SK-N-SH treated with all-trans-retinoic acid at 6 μM for 48 hours (cell line): ENCODE data around the gene VCL.

ENCODE experiments used
- ATAC-seq: fragments of 200-7000 bp; cut with Tn5 transposase; 3 replicates; pipeline ENCODE4 v1.9.1; 2020; ENCODE audit warnings: mild to moderate bottlenecking, moderate library complexity
- BACH2 ChIP-seq: fragments of 250-450 bp; sonication (Bioruptor Pico); IDR thresholded peaks from 2 replicates; pipeline ENCODE4 v1.9.0; 2021; ENCODE audit warnings: mild to moderate bottlenecking, borderline replicate concordance
- CSDC2 ChIP-seq: fragments of 250-450 bp; sonication (Bioruptor Pico); IDR thresholded peaks from 2 replicates; pipeline ENCODE4 v1.5.0; 2020; ENCODE audit warnings: mild to moderate bottlenecking, moderate library complexity
- ESRRG ChIP-seq: fragments of 250-450 bp; sonication (Bioruptor Pico); IDR thresholded peaks from 2 replicates; pipeline ENCODE4 v1.6.1; 2021; ENCODE audit warnings: mild to moderate bottlenecking
- GLIS3 ChIP-seq: fragments of 250-450 bp; sonication (Bioruptor Pico); IDR thresholded peaks from 2 replicates; pipeline ENCODE4 v1.5.0; 2020; ENCODE audit warnings: mild to moderate bottlenecking, moderate library complexity
- ISL1 ChIP-seq: fragments of 250-450 bp; sonication (Bioruptor Pico); IDR thresholded peaks from 2 replicates; pipeline ENCODE4 v2.1.2; 2022; ENCODE audit warnings: mild to moderate bottlenecking, moderate library complexity
- OSR1 ChIP-seq: fragments of 250-450 bp; sonication (Bioruptor Pico); IDR thresholded peaks from 2 replicates; pipeline ENCODE4 v1.8.0; 2022; ENCODE audit warnings: moderate library complexity, mild to moderate bottlenecking, inconsistent platforms
- PATZ1 ChIP-seq: fragments of 250-450 bp; sonication (Bioruptor Pico); IDR thresholded peaks from 2 replicates; pipeline ENCODE4 v1.8.0; 2020; ENCODE audit warnings: mild to moderate bottlenecking, moderate library complexity, borderline replicate concordance
- PPARA ChIP-seq: fragments of 250-450 bp; sonication (Bioruptor Pico); IDR thresholded peaks from 2 replicates; pipeline ENCODE4 v1.5.0; 2020; ENCODE audit warnings: mild to moderate bottlenecking, borderline replicate concordance
- RARB ChIP-seq: fragments of 250-450 bp; sonication (Bioruptor Pico); IDR thresholded peaks from 2 replicates; pipeline ENCODE4 v1.8.0; 2021; ENCODE audit warnings: mild to moderate bottlenecking, moderate library complexity
- SNAI2 ChIP-seq: fragments of 250-450 bp; sonication (Bioruptor Pico); IDR thresholded peaks from 2 replicates; pipeline ENCODE4 v1.5.0; 2020; ENCODE audit warnings: mild to moderate bottlenecking, moderate library complexity
- TCF4 ChIP-seq: fragments of 250-450 bp; sonication (Bioruptor Pico); IDR thresholded peaks from 2 replicates; pipeline ENCODE4 v1.8.0; 2021; ENCODE audit warnings: mild to moderate bottlenecking, moderate library complexity, borderline replicate concordance
- TOX ChIP-seq: fragments of 250-450 bp; sonication (Bioruptor Pico); IDR thresholded peaks from 2 replicates; pipeline ENCODE4 v1.8.0; 2021; ENCODE audit warnings: mild to moderate bottlenecking, moderate library complexity, borderline replicate concordance
- ZFP3 ChIP-seq: fragments of 250-450 bp; sonication (Bioruptor Pico); IDR thresholded peaks from 2 replicates; pipeline ENCODE4 v1.5.0; 2020; ENCODE audit warnings: mild to moderate bottlenecking, moderate library complexity
- ZFP30 ChIP-seq: fragments of 450-650 bp; formaldehyde crosslinking; IDR thresholded peaks from 2 replicates; pipeline ENCODE4 v1.5.0; 2022; ENCODE audit warnings: mild to moderate bottlenecking, moderate library complexity
- ZNF565 ChIP-seq: fragments of 450-650 bp; formaldehyde crosslinking; conservative IDR thresholded peaks from 2 replicates; pipeline ENCODE4 v1.5.0; 2020; ENCODE audit warnings: low read depth, mild to moderate bottlenecking, moderate library complexity
- ZNF70 ChIP-seq: fragments of 450-650 bp; formaldehyde crosslinking; IDR thresholded peaks from 2 replicates; pipeline ENCODE4 v1.5.0; 2020; ENCODE audit warnings: mild to moderate bottlenecking, moderate library complexity
- TF ChIP-seq, protein P1 (sequence below): fragments of 250-450 bp; sonication (Bioruptor Pico); IDR thresholded peaks from 2 replicates; pipeline ENCODE4 v1.8.0; 2021; ENCODE audit warnings: low read depth, mild to moderate bottlenecking, moderate library complexity, borderline replicate concordance
- TF ChIP-seq, protein P2 (sequence below): fragments of 250-450 bp; sonication (Bioruptor Pico); IDR thresholded peaks from 2 replicates; pipeline ENCODE4 v1.5.1; 2020; ENCODE audit warnings: low read depth, mild to moderate bottlenecking, moderate library complexity
- TF ChIP-seq, protein P3 (sequence below): fragments of 250-450 bp; sonication (Bioruptor Pico); IDR thresholded peaks from 2 replicates; pipeline ENCODE4 v1.5.1; 2021; ENCODE audit warnings: mild to moderate bottlenecking, moderate library complexity

Gene VCL

GRCh38 chr10:74081941-74082718, 84.2 kb downstream of the VCL start:
- TF ChIP-seq BACH2: no peak
- TF ChIP-seq CSDC2 (CRISPR knock-in tag): no peak
- TF ChIP-seq, protein P1, sequence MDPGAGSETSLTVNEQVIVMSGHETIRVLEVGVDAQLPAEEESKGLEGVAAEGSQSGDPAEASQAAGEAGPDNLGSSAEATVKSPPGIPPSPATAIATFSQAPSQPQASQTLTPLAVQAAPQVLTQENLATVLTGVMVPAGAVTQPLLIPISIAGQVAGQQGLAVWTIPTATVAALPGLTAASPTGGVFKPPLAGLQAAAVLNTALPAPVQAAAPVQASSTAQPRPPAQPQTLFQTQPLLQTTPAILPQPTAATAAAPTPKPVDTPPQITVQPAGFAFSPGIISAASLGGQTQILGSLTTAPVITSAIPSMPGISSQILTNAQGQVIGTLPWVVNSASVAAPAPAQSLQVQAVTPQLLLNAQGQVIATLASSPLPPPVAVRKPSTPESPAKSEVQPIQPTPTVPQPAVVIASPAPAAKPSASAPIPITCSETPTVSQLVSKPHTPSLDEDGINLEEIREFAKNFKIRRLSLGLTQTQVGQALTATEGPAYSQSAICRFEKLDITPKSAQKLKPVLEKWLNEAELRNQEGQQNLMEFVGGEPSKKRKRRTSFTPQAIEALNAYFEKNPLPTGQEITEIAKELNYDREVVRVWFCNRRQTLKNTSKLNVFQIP (CRISPR knock-in tag): no peak
- no peak for TF ChIP-seq TCF4 (CRISPR knock-in tag)
- no peak for TF ChIP-seq ZFP3
- no peak for TF ChIP-seq SNAI2 (CRISPR knock-in tag)
- TF ChIP-seq PATZ1 (CRISPR knock-in tag): no peak
- TF ChIP-seq, protein P2, sequence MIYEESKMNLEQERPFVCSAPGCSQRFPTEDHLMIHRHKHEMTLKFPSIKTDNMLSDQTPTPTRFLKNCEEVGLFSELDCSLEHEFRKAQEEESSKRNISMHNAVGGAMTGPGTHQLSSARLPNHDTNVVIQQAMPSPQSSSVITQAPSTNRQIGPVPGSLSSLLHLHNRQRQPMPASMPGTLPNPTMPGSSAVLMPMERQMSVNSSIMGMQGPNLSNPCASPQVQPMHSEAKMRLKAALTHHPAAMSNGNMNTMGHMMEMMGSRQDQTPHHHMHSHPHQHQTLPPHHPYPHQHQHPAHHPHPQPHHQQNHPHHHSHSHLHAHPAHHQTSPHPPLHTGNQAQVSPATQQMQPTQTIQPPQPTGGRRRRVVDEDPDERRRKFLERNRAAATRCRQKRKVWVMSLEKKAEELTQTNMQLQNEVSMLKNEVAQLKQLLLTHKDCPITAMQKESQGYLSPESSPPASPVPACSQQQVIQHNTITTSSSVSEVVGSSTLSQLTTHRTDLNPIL: no peak
- TF ChIP-seq OSR1: no peak
- no peak for TF ChIP-seq ZNF565 (CRISPR knock-in tag)
- TF ChIP-seq, protein P3, sequence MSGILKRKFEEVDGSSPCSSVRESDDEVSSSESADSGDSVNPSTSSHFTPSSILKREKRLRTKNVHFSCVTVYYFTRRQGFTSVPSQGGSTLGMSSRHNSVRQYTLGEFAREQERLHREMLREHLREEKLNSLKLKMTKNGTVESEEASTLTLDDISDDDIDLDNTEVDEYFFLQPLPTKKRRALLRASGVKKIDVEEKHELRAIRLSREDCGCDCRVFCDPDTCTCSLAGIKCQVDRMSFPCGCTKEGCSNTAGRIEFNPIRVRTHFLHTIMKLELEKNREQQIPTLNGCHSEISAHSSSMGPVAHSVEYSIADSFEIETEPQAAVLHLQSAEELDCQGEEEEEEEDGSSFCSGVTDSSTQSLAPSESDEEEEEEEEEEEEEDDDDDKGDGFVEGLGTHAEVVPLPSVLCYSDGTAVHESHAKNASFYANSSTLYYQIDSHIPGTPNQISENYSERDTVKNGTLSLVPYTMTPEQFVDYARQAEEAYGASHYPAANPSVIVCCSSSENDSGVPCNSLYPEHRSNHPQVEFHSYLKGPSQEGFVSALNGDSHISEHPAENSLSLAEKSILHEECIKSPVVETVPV: no peak
- TF ChIP-seq PPARA: no peak
- TF ChIP-seq ZFP30 (CRISPR knock-in tag): no peak
- TF ChIP-seq ISL1: no peak
- no peak for TF ChIP-seq ZNF70 (CRISPR knock-in tag)
- no peak for TF ChIP-seq TOX (CRISPR knock-in tag)
- TF ChIP-seq, all 23 proteins: peak for 0
- no peak for ATAC-seq

DNA sequence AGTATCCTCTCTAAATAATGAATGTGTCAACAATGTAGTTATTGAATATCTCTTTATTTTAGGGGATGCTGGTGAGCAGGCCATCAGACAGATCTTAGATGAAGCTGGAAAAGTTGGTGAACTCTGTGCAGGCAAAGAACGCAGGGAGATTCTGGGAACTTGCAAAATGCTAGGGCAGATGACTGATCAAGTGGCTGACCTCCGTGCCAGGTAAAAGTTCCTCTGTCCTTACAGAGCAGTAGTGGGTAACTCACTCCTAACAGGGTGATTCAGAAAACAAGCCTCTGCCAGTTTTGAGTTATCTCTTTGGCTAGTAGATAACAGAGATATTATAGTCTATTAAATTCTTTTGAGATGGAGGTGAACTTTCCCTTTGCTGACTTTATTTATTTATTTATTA, 85.4 kb downstream of the VCL start:
- ATAC-seq: no peak

More for the DNA sequence above, 85.4 kb downstream of the VCL start:
- no peak for TF ChIP-seq OSR1
- no peak for TF ChIP-seq ESRRG (CRISPR knock-in tag)
- no peak for TF ChIP-seq BACH2
- TF ChIP-seq, protein P3: no peak
- no peak for TF ChIP-seq ISL1
- TF ChIP-seq GLIS3 (CRISPR knock-in tag): no peak
- no peak for TF ChIP-seq PPARA
- TF ChIP-seq CSDC2 (CRISPR knock-in tag): no peak
- TF ChIP-seq, protein P2: no peak
- no peak for TF ChIP-seq ZFP30 (CRISPR knock-in tag)
- TF ChIP-seq, protein P1 (CRISPR knock-in tag): no peak
- TF ChIP-seq RARB: no peak
- TF ChIP-seq ZFP3: no peak
- TF ChIP-seq TOX (CRISPR knock-in tag): no peak
